GM23338 (cell line): ENCODE results near the gene TJP2. TPM values are rescaled to one million over a fixed set of nuclear protein-coding genes. Genes with fewer than 3 reads are reported as not detected.

Source experiments
- ATAC-seq: fragments of 200-7000 bp; cut with Tn5 transposase; 3 replicates; pipeline ENCODE4 v1.9.1; 2020
- DNase-seq: peaks from one replicate; pipeline ENCODE4 v3.0.0-alpha.2; 2015; ENCODE audit warnings: low spot score
- H2AFZ ChIP-seq: fragments of 200-600 bp; sonication (generic); 2 replicates; pipeline ENCODE4 v1.8.0; 2016; ENCODE audit warnings: antibody characterized with exemption, mild to moderate bottlenecking, moderate library complexity
- H3F3A ChIP-seq: fragments of 200-600 bp; sonication (generic); replicated peaks from 2 replicates; pipeline ENCODE4 v1.8.0; 2017; ENCODE audit warnings: antibody characterized with exemption, mixed run types, low read depth
- H3K27ac ChIP-seq: fragments of 200-600 bp; sonication (generic); 2 replicates; pipeline ENCODE4 v1.6.1; 2016; ENCODE audit warnings: low read depth
- H3K27me3 ChIP-seq: fragments of 200-600 bp; sonication (generic); 2 replicates; pipeline ENCODE4 v1.8.0; 2016; ENCODE audit warnings: mild to moderate bottlenecking, mixed run types, moderate library complexity; ENCODE audit not compliant: insufficient read depth
- H3K36me3 ChIP-seq: fragments of 200-600 bp; sonication (generic); 2 replicates; pipeline ENCODE4 v1.8.0; 2016; ENCODE audit warnings: mild to moderate bottlenecking; ENCODE audit not compliant: insufficient read depth
- H3K4me1 ChIP-seq: fragments of 200-600 bp; sonication (generic); 2 replicates; pipeline ENCODE4 v1.8.0; 2016; ENCODE audit warnings: mild to moderate bottlenecking, moderate library complexity; ENCODE audit not compliant: insufficient read depth
- H3K4me2 ChIP-seq: fragments of 200-600 bp; sonication (generic); 2 replicates; pipeline ENCODE4 v1.7.1; 2017; ENCODE audit warnings: mixed run types
- H3K4me3 ChIP-seq: fragments of 200-600 bp; sonication (generic); 2 replicates; pipeline ENCODE4 v1.6.1; 2016; ENCODE audit warnings: mixed run types
- H3K79me2 ChIP-seq: fragments of 200-600 bp; sonication (generic); replicated peaks from 2 replicates; pipeline ENCODE4 v1.8.0; 2017; ENCODE audit warnings: mild to moderate bottlenecking; ENCODE audit not compliant: insufficient read depth
- H3K9me2 ChIP-seq: fragments of 200-600 bp; sonication (generic); 2 replicates; pipeline ENCODE4 v1.8.0; 2017; ENCODE audit not compliant: insufficient read depth
- H4K20me1 ChIP-seq: fragments of 200-600 bp; sonication (generic); replicated peaks from 2 replicates; pipeline ENCODE4 v1.8.0; 2017; ENCODE audit warnings: mild to moderate bottlenecking; ENCODE audit not compliant: insufficient read depth
- H3K27ac Mint-ChIP-seq: 2 replicates; pipeline ENCODE4 v1.8.0; 2020; ENCODE audit warnings: inconsistent platforms, mild to moderate bottlenecking, moderate library complexity, mixed read lengths
- H3K27me3 Mint-ChIP-seq: 3 replicates; pipeline ENCODE4 v1.8.0; 2022; ENCODE audit warnings: low read depth, mild to moderate bottlenecking, moderate library complexity, mixed read lengths, inconsistent platforms; ENCODE audit not compliant: insufficient read depth, poor library complexity
- H3K36me3 Mint-ChIP-seq: 3 replicates; pipeline ENCODE4 v1.8.0; 2021; ENCODE audit warnings: low read depth, mild to moderate bottlenecking, inconsistent platforms, moderate library complexity, mixed read lengths
- H3K4me1 Mint-ChIP-seq: 3 replicates; pipeline ENCODE4 v1.8.0; 2020; ENCODE audit warnings: mild to moderate bottlenecking, inconsistent platforms, mixed read lengths
- H3K4me3 Mint-ChIP-seq: 3 replicates; pipeline ENCODE4 v1.8.0; 2021; ENCODE audit warnings: moderate library complexity, mild to moderate bottlenecking, inconsistent platforms, mixed read lengths
- H3K9me3 Mint-ChIP-seq: 3 replicates; pipeline ENCODE4 v1.8.0; 2020; ENCODE audit warnings: moderate library complexity, mild to moderate bottlenecking, inconsistent platforms, mixed read lengths
- CREB1 ChIP-seq: fragments of 250-450 bp; sonication (Bioruptor Pico); IDR thresholded peaks from 2 replicates; pipeline ENCODE4 v1.5.0; 2020; ENCODE audit warnings: low read depth, mild to moderate bottlenecking, moderate library complexity
- EZH2 ChIP-seq: fragments of 200-600 bp; sonication (generic); IDR thresholded peaks from one replicate; pipeline ENCODE4 v1.8.0; 2017; ENCODE audit warnings: antibody characterized with exemption, mild to moderate bottlenecking, low read depth; ENCODE audit not compliant: unreplicated experiment
- NANOG ChIP-seq: IDR thresholded peaks from 2 replicates; pipeline ENCODE4 v1.6.1; 2016; ENCODE audit warnings: antibody characterized with exemption, borderline replicate concordance
- POLR2AphosphoS5 ChIP-seq: IDR thresholded peaks from 2 replicates; pipeline ENCODE4 v1.6.1; 2016; ENCODE audit warnings: antibody characterized with exemption, low read depth
- REST ChIP-seq: IDR thresholded peaks from one replicate; pipeline ENCODE4 v1.6.1; 2018; ENCODE audit warnings: antibody characterized with exemption; ENCODE audit not compliant: unreplicated experiment
- STAT1 ChIP-seq: IDR thresholded peaks from one replicate; pipeline ENCODE4 v1.6.1; 2016; ENCODE audit warnings: antibody characterized with exemption; ENCODE audit not compliant: unreplicated experiment
- ZNF331 ChIP-seq: fragments of 250-450 bp; sonication (Bioruptor Pico); IDR thresholded peaks from 2 replicates; pipeline ENCODE4 v1.5.0; 2020; ENCODE audit warnings: low read depth, mild to moderate bottlenecking, moderate library complexity
- ZNF462 ChIP-seq: fragments of 250-450 bp; sonication (Bioruptor Pico); IDR thresholded peaks from 2 replicates; pipeline ENCODE4 v1.5.0; 2020; ENCODE audit warnings: mild to moderate bottlenecking, moderate library complexity
- polyA plus RNA-seq: library from polyadenylated mRNA; unstranded; fragments of >200 nt; fragmentation: Nextera tagmentation; extraction: Ambion mirVana; gene quantifications from 2 replicates; pipeline ENCODE4 v1.2.1, GENCODE V29; 2016
- total RNA-seq: library from RNA; depleted of rRNA; stranded (reverse); fragments of >200 nt; shearing (Covaris generic); gene quantifications from 2 replicates; pipeline ENCODE4 v1.2.3, GENCODE V29; 2014

The TJP2 gene
- total and polyA plus RNA-seq, 2 experiments from 2014 or later = 37.6 to 234 TPM

- no peak for TF ChIP-seq ZNF462 (CRISPR knock-in tag)
- no peak for TF ChIP-seq NANOG
- TF ChIP-seq STAT1 = no peak
- no peak for TF ChIP-seq EZH2
- TF ChIP-seq ZNF331 = no peak
Observed at GRCh38 chr9:69211424-69212036, 37.5 kb downstream of the TJP2 start (continued).

GRCh38 chr9:69213647-69214046 is 39.6 kb downstream of the TJP2 start:
- no peaks in the 10 kb centered on the region for H3K27me3 ChIP-seq
- H3K27ac ChIP-seq = no peak overlapping the region; the same call in 1 of the 2 replicates
- peaks cover 23% of the 10 kb centered on the region for H3K79me2 ChIP-seq
- ATAC-seq (no peak), DNase-seq (no peak)
- Mint-ChIP-seq H3K36me3 (peaks cover 18% of the 10 kb centered on the region; the same call in 2 of the 3 replicates), H3K4me3 (no peak overlapping the region), H3K27me3 (peaks cover 2% of the 10 kb centered on the region), H3K9me3 (no peaks in the 10 kb centered on the region), H3K4me1 (peaks cover 12% of the 10 kb centered on the region), H3K27ac (peak overlapping the region; percentile 73)
- no peak overlapping the region for H2AFZ ChIP-seq
- no peaks in the 10 kb centered on the region for H4K20me1 ChIP-seq
- H3K36me3 ChIP-seq = peaks cover 11% of the 10 kb centered on the region
- H3K4me2 ChIP-seq = no peak overlapping the region
- H3K4me3 ChIP-seq = no peak overlapping the region
- no peaks in the 10 kb centered on the region for H3K9me2 ChIP-seq
- H3K4me1 ChIP-seq = peaks cover 16% of the 10 kb centered on the region
- H3F3A ChIP-seq = 0 out of 2 replicates have a peak, but pooled peaks cover 4% of the 10 kb centered on the region
- TF ChIP-seq REST (no peak), POLR2AphosphoS5 (no peak), EZH2 (no peak), NANOG (no peak), CREB1 (CRISPR knock-in tag) (no peak)
